HG03342 (cell line): ENCODE results near the gene PUM2.
"Not testable (repeated sequence)": the region's sequence is repeated elsewhere in the genome, so short reads cannot be mapped to it uniquely, and the experiment has no call there.

Experiments used
- ATAC-seq: cut with Tn5 transposase; IDR thresholded peaks from one replicate; pipeline ENCODE4 v1.9.1; 2021; ENCODE audit warnings: mild to moderate bottlenecking, moderate library complexity; ENCODE audit not compliant: unreplicated experiment

PUM2 gene

GRCh38 chr2:20371323-20372025 is 20.8 kb upstream of the PUM2 start:
- no peak for ATAC-seq

DNA sequence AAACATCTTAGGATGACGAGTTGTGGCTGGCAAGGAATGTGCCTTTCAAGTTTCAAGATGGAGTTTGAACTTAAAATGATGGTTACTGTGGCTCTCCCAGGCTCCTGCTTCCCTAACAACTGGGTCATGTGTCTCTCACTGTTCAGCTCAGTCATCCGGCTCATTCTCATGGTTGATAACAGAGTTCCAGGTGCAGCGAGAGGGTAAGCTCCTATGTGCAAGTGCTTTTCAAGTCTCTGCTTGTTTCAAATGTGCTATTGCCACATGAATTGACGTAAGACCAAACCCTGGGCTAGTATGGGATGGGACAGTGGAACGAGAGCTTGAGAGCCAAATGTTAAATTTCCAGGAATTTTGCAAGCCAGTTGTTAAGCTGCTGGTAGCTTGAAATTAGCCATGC is 19.5 kb upstream of the PUM2 start:
- no peak for ATAC-seq

- ATAC-seq, result no peak
These were observed 18.7 kb upstream of the PUM2 start for GRCh38 chr2:20369366-20369765.

- no peak for ATAC-seq
These were observed 18.1 kb upstream of the PUM2 start for GRCh38 chr2:20368706-20369105.

DNA sequence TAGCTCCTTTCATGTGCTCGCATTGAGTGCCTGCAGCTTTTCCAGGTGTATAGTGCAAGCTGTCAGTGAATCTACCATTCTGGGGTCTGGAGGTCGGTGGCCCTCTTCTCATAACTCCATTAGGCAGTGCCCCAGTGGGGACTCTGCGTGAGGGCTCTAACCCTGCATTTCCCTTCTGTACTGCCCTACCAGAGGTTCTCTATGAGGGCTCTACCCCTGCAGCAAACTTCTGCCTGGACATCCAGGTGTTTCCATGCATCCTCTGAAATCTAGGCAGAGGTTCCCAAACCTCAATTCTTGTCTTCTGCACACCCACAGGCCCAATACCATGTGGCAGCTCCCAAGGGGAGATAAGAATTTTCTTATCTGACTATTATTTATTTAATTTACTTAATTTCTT is 17.3 kb upstream of the PUM2 start:
- ATAC-seq, result not testable (repeated sequence)

GRCh38 chr2:20366672-20367116 is 16.1 kb upstream of the PUM2 start:
- ATAC-seq, result no peak

GRCh38 chr2:20365249-20365817 is 14.7 kb upstream of the PUM2 start:
- peak; percentile 95 for ATAC-seq

DNA sequence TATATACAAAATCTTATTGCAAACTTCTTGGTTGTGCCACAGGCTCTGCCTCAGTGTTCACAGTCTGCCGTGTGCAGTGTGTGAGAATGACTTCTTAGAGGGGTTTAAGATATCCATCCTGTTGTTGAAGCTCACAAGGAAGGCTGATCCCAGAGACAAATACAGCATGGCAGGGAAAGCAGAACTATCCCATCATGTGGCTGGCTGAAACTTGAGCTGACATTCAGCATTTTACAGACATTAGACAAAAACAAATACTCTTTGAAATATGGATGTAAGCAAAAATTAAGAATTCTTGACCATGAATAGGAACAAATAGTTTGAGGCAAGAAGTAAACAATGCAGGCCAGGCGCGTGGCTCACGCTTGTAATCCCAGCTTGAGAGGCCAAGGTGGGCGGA is 12.9 kb upstream of the PUM2 start:
- ATAC-seq, result no peak

GRCh38 chr2:20362701-20363435 is 12.2 kb upstream of the PUM2 start:
- no peak for ATAC-seq

DNA sequence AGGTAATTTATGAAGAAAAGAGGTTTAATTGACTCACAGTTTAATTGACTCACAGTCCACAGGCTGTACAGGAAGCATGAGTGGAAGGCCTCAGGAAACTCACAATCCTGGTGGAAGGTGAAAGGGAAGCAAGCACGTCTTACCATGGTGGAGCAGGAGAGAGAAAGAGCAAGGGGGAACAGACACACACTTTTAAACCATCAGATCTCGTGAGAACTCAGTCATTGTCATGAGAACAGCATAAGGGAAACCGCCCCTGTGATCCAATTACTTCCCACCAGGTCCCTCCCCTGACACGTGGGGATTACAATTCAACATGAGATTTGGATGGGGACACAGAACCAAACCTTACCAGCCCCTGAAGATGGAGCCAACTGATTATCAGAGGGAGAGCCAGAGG is 11.2 kb upstream of the PUM2 start:
- no peak for ATAC-seq

DNA sequence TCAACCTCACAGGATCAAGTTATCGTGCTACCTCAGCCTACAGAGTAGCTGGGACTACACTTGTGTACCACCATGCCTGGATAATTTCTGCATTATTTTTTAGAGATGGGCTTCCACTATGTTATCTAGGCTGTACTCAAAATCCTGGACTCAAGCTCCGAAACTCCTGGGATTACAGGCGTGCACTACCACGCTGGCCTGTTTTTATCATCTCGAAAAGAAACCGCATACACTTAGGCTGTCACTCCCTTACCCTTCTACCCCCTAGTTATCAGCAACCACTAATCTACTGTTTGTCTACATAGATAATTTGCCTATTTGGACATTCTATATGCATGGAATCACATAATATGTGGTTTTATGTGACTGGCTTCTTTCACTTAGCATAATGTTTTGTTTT is 8.5 kb upstream of the PUM2 start:
- ATAC-seq, result no peak

DNA sequence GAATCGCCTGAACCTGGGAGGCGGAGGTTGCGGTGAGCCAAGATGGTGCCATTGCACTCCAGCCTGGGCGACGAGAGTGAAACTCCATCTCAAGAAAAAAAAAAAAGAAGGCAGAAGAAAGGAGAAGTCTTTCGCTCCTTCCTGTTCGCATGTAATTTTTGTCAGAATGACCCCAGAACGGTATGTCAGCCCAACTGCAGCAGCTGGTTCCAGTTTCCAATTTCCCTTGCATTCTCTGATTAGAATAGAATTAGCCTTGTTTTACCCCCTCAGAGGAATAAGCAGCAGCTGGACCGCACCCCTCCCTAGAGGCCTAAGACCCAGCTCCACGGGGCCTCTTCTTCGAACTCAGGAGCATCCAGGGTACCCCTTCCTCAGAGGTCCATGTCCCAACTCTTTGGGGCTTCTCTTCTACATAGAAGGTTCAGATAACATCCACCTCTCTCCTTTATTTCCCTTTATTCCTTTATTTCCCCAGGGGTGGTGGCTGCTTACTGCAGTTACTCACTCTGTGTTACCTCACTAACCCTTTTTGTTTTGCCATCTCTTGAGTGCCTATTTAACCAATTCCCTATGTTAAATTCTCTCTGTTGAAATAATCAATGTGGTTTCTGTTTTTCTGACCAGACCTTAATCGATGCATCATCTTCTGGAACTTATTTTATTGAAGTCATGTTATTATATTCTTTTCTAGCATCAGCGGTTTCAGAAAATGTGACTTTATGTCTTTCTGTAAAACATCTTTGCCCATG is 7.2 kb upstream of the PUM2 start:
- ATAC-seq, result no peak

DNA sequence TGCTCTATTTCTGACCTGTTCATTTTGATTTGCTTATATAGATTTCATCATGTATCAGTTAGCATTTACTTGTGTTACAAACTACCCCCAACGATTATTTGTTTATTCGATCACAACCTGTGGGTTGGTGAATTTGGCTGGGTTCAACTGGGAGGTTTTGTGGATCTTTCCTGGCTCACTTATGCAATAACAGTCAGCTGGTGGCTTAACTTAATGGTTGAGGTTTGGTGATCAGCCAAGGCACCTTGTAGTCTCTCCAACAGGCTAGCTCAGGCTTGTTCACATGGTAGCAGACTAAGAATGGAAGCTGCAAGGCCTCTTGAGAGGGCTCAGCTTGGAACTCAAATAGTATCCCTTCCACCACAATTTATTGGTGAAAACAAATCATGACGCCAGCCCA is 5.4 kb upstream of the PUM2 start:
- no peak for ATAC-seq

- no peak for ATAC-seq
These were observed 4.5 kb upstream of the PUM2 start for GRCh38 chr2:20355131-20355530.

DNA sequence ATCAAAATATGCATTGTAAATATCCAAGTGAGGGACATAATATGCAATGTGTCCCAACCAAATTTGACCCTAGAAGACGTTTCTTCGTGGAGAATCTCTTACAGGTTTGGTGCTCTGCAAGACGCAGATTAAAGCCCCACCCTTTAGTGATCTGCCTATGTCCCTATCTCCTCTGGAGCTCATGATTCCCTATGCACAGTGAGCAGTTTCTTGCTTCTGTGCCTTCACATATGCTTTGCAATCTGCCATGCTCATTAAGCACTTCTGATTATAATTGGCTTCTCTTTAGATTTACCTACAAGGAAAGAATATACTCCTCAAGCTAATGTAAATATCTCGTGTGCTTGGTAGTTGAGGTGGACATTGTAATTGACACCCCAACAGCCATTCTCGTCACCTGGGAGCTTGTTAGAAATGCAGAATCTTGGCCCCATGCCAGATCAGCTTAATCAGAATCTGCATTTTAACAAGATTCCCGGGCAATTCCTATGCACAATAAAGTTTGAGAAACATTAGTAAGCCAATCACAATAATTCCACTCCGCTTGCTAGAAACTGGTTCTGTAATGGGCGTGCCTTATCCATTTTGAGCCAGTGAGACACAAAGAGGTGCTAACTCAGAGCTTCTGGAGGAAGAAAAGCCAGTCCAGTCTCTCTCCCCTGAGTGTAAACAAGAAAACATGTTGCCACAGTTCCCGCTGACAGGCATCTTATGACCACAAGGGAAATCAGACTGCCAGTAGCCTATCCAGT is 2.8 kb upstream of the PUM2 start:
- ATAC-seq, result no peak

- no peak for ATAC-seq
These were observed 2.1 kb upstream of the PUM2 start for GRCh38 chr2:20352581-20353216.

DNA sequence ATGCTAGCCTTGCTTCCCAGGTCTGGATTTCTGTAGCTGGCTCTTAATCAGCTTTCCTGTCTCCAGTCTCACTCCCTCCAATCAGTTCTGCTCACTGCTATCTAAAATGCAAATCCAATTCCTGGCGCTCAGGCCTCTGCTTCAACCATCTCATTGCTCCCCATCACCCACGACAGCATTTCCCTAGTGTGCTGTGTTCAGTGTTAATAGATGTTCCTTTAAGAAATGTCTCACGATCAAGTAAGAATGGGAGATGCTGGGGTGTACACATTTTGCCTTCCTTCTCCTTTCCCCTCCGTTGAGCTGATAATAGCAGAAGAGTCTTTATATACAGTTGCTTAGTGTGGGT is 1.6 kb upstream of the PUM2 start:
- no peak for ATAC-seq

GRCh38 chr2:20351555-20352229 is 1.0 kb upstream of the PUM2 start:
- no peak for ATAC-seq

DNA sequence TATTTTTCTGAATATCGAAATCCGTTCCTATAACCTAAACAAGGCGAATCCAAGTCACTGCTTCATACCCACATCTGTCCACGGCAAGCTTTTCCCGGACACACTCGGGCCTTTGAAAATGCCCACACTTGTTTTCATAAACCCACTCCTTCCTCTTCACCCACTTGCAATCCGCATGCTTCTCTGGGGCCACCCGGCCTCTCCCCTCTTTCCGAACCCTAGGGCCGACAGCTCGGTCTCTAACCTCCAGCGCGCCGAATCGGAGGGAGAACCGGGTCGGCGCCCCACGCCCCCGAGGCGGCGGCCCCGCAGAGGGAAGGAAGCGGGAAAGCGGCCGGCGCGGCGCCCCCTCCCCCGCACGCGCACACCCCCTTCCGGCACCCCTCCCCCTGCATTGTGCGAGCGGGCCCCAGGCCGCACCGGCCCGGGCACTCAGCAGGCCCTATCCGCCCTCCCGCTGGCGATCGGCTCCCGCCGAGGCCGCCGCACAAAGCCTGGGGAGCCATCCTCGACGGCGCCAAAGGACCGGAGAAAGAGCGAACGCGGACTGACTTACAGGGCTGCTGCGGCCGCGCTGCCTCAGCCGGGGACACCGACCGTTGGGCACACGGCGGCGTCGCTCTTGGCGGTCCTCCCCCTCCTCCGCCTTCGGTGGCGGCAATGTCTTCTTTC is 467 bp downstream of the PUM2 start:
- peak; percentile 27 for ATAC-seq
